ENCODE results near the gene ATG13.

ATG13 gene

DNA sequence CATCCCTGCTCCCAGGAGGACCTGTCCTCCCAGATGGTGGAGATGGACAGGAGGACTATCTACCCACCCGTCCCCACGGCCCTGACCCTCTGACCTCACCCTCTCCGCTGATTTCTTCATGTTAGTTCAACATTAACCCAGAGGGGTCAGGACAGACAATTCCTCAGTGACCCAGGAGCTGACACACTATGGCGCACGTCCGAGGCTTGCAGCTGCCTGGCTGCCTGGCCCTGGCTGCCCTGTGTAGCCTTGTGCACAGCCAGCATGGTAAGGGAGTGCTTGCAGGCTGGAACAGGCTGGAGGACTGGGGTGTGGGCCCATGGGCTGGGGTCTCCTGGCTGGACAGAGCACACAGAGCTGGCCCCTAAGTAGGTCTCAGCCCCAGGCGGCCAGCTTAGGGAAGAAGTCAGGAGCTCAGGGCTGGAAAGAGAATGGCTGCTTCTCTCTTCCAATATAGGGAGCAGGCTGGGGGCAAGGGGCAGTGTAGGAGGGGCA lies 101.7 kb downstream of the ATG13 start, which contains the start of gene F2:
F2 (plus strand) TSS at position 166 of the 495 bp plus-strand sequence; CDS start at position 189, 23 bp downstream.
- Histone ChIP-seq H3K9ac (ENCODE audit: insufficient read length, low read depth) (peak within 1 kb of the TSS; percentile 44), H3K9me3 (ENCODE audit: insufficient read depth, low read length) (no peaks in the 10 kb centered on the region), H3K27me3 (ENCODE audit: insufficient read depth, insufficient read length) (no peaks in the 10 kb centered on the region), H3K4me3 (ENCODE audit: insufficient read length, low read depth) (no peak within 1 kb of the TSS), H3K4me1 (ENCODE audit: insufficient read depth, insufficient read length) (peaks cover 14% of the 10 kb centered on the region), H3K36me3 (ENCODE audit: insufficient read depth, insufficient read length, low read length) (no peaks in the 10 kb centered on the region)
- DNase-seq (ENCODE audit: low read depth, low spot score), result no peak
- TF ChIP-seq SUZ12 (IDR thresholded peaks at IDR 0.05; ENCODE audit: extremely low read depth, insufficient read depth, insufficient read length) (no peak), YY1 (IDR thresholded peaks at IDR 0.05; ENCODE audit: insufficient read depth, insufficient read length) (no peak), ZNF274 (IDR thresholded peaks at IDR 0.05; ENCODE audit: low read depth, low read length) (no peak)

DNA sequence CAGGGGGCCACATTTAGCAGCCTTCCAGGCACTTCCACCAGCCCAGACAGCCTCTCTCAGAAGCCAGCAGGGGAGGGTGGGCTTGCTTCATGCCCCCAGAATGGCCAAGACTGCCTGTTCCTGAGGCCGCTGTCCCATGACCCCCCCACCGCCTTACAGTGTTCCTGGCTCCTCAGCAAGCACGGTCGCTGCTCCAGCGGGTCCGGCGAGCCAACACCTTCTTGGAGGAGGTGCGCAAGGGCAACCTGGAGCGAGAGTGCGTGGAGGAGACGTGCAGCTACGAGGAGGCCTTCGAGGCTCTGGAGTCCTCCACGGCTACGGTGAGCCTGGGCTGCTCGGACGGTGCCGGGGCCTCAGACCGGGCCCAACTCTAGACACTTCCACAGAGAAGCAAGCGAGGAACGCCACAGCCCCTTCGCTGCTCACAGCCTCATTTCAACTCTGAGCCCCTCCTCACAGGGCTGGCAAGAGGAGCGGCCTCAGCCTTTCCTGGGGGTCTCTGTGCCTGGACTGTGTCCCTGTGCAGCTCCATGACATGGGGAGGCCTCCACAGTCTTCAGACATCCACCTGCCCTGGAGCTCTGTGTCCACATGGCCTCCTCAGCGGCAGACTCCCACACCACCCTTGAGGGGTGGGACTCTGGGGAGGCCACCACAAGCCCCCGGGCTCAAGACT lies 102.3 kb downstream of the ATG13 start:
- Histone ChIP-seq H3K4me1 (ENCODE audit: insufficient read depth, insufficient read length) (peaks cover 14% of the 10 kb centered on the region), H3K9ac (ENCODE audit: insufficient read length, low read depth) (no peak overlapping the region), H3K27me3 (ENCODE audit: insufficient read depth, insufficient read length) (no peaks in the 10 kb centered on the region), H3K4me3 (ENCODE audit: insufficient read length, low read depth) (no peak overlapping the region), H3K9me3 (ENCODE audit: insufficient read depth, low read length) (no peaks in the 10 kb centered on the region), H3K36me3 (ENCODE audit: insufficient read depth, insufficient read length, low read length) (no peaks in the 10 kb centered on the region)
- DNase-seq (ENCODE audit: low read depth, low spot score), result no peak
- TF ChIP-seq YY1 (IDR thresholded peaks at IDR 0.05; ENCODE audit: insufficient read depth, insufficient read length), result no peak
- no peak for TF ChIP-seq SUZ12 (IDR thresholded peaks at IDR 0.05; ENCODE audit: extremely low read depth, insufficient read depth, insufficient read length)
- no peak for TF ChIP-seq ZNF274 (IDR thresholded peaks at IDR 0.05; ENCODE audit: low read depth, low read length)

DNA sequence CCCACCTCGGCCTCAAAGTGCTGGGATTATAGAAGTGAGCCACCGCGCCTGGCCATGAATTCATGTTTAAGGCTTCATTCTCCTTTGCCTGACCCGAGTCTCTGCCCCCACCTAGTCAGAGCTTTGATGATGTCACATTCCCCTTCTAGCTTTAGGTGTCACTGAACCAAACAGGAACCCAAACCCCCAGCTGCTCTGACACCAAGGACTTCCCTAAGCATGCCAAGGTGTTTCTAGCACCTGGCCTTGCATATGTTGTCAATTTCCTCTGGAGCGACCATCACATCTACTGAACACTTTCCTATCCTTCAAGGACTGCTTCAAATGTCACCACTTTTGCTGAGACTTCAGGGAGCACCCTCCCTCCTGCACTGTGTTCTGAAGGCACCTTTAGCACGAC lies 103.9 kb downstream of the ATG13 start:
- Histone ChIP-seq H3K4me3 (ENCODE audit: insufficient read length, low read depth) (no peak overlapping the region), H3K27me3 (ENCODE audit: insufficient read depth, insufficient read length) (no peaks in the 10 kb centered on the region), H3K4me1 (ENCODE audit: insufficient read depth, insufficient read length) (peaks cover 25% of the 10 kb centered on the region), H3K36me3 (ENCODE audit: insufficient read depth, insufficient read length, low read length) (no peaks in the 10 kb centered on the region), H3K9ac (ENCODE audit: insufficient read length, low read depth) (no peak overlapping the region), H3K9me3 (ENCODE audit: insufficient read depth, low read length) (no peaks in the 10 kb centered on the region)
- no peak for DNase-seq (ENCODE audit: low read depth, low spot score)
- TF ChIP-seq ZNF274 (IDR thresholded peaks at IDR 0.05; ENCODE audit: low read depth, low read length) (no peak), SUZ12 (IDR thresholded peaks at IDR 0.05; ENCODE audit: extremely low read depth, insufficient read depth, insufficient read length) (no peak), YY1 (IDR thresholded peaks at IDR 0.05; ENCODE audit: insufficient read depth, insufficient read length) (no peak)

DNA sequence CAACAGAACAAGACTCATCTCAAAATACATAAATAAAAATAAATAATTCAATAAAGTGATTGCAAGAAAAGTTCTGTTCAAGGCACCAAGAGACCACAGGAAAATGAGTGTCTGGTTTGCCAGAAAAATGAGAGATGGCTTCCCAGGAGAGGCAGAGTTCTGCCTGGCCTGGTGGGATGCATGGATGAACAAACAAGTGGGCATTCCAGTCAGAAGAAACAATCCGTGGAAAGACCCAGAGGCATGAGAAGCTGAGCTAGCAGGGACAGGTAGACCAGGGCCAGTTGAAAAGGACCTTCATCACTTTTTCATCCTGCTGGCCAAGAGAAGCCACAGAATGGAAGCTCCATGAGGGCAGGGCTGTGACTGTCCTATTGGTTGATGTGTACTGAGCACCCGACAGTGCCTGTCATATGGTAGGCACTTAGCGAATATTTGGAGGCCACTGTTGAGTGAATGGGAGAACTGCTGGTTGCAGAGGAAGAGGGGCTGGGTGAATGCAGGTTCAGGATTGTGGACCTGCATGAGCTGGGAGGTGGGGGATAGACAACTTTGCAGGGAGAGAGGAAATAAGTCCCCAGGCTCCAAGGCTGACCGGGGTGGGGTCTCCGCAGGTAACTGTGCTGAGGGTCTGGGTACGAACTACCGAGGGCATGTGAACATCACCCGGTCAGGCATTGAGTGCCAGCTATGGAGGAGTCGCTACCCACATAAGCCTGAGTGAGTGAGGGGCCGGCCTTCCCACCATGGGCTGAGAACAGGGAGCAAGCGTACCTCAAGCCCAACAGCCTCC lies 105.4 kb downstream of the ATG13 start:
- no peak for DNase-seq (ENCODE audit: low read depth, low spot score)
- no peak for TF ChIP-seq SUZ12 (IDR thresholded peaks at IDR 0.05; ENCODE audit: extremely low read depth, insufficient read depth, insufficient read length)
- TF ChIP-seq ZNF274 (IDR thresholded peaks at IDR 0.05; ENCODE audit: low read depth, low read length), result no peak
- TF ChIP-seq YY1 (IDR thresholded peaks at IDR 0.05; ENCODE audit: insufficient read depth, insufficient read length), result no peak
- H3K4me3 ChIP-seq (ENCODE audit: insufficient read length, low read depth), result no peak overlapping the region
- H3K27me3 ChIP-seq (ENCODE audit: insufficient read depth, insufficient read length), result no peaks in the 10 kb centered on the region
- H3K4me1 ChIP-seq (ENCODE audit: insufficient read depth, insufficient read length), result peaks cover 27% of the 10 kb centered on the region
- H3K9ac ChIP-seq (ENCODE audit: insufficient read length, low read depth), result no peak overlapping the region
- H3K36me3 ChIP-seq (ENCODE audit: insufficient read depth, insufficient read length, low read length), result no peaks in the 10 kb centered on the region
- no peaks in the 10 kb centered on the region for H3K9me3 ChIP-seq (ENCODE audit: insufficient read depth, low read length)

DNA sequence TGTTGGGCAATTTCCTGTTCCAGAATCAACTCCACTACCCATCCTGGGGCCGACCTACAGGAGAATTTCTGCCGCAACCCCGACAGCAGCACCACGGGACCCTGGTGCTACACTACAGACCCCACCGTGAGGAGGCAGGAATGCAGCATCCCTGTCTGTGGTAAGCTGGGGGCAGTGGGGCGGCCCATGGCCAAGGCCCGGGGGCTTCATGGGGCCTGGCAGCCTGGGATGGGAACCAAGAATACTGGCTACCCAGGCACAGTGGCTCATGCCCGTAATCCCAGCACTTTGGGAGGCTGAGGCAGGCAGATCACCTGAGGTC lies 106.0 kb downstream of the ATG13 start:
- H3K27me3 ChIP-seq (ENCODE audit: insufficient read depth, insufficient read length), result no peaks in the 10 kb centered on the region
- H3K4me1 ChIP-seq (ENCODE audit: insufficient read depth, insufficient read length), result peaks cover 24% of the 10 kb centered on the region
- no peaks in the 10 kb centered on the region for H3K36me3 ChIP-seq (ENCODE audit: insufficient read depth, insufficient read length, low read length)
- H3K9me3 ChIP-seq (ENCODE audit: insufficient read depth, low read length), result no peaks in the 10 kb centered on the region
- H3K9ac ChIP-seq (ENCODE audit: insufficient read length, low read depth), result no peak overlapping the region
- TF ChIP-seq ZNF274 (IDR thresholded peaks at IDR 0.05; ENCODE audit: low read depth, low read length) (no peak), YY1 (IDR thresholded peaks at IDR 0.05; ENCODE audit: insufficient read depth, insufficient read length) (no peak), SUZ12 (IDR thresholded peaks at IDR 0.05; ENCODE audit: extremely low read depth, insufficient read depth, insufficient read length) (no peak)
- no peak overlapping the region for H3K4me3 ChIP-seq (ENCODE audit: insufficient read length, low read depth)
- DNase-seq (ENCODE audit: low read depth, low spot score), result no peak

- Histone ChIP-seq H3K27me3 (ENCODE audit: insufficient read depth, insufficient read length) (no peaks in the 10 kb centered on the region), H3K36me3 (ENCODE audit: insufficient read depth, insufficient read length, low read length) (no peaks in the 10 kb centered on the region), H3K4me1 (ENCODE audit: insufficient read depth, insufficient read length) (peaks cover 22% of the 10 kb centered on the region), H3K9me3 (ENCODE audit: insufficient read depth, low read length) (no peaks in the 10 kb centered on the region), H3K9ac (ENCODE audit: insufficient read length, low read depth) (peak overlapping the region; percentile 13), H3K4me3 (ENCODE audit: insufficient read length, low read depth) (no peak overlapping the region)
- TF ChIP-seq YY1 (IDR thresholded peaks at IDR 0.05; ENCODE audit: insufficient read depth, insufficient read length), result no peak
- no peak for TF ChIP-seq SUZ12 (IDR thresholded peaks at IDR 0.05; ENCODE audit: extremely low read depth, insufficient read depth, insufficient read length)
- no peak for TF ChIP-seq ZNF274 (IDR thresholded peaks at IDR 0.05; ENCODE audit: low read depth, low read length)
- no peak for DNase-seq (ENCODE audit: low read depth, low spot score)
Observed at GRCh38 chr11:46724088-46724487, 106.7 kb downstream of the ATG13 start.

All from NT2/D1 (cell line).